DMS114 treated with DMSO at 0.1 percent for 48 hours (cell line): ENCODE data around the gene CIAO2B.
A peak's percentile ranks its signal among the peaks of the same experiment; 100 is the strongest.
"Not testable (repeated sequence)": the region's sequence is repeated elsewhere in the genome, so short reads cannot be mapped to it uniquely, and the experiment has no call there.

Experiments
- DNase-seq: peaks from one replicate; lab custom pipeline; 2025; ENCODE audit not compliant: unreplicated experiment; lab: John Stamatoyannopoulos, UW

The CIAO2B gene

GRCh38 chr16:66934138-66934838 is at the start of gene CIAO2B:
CIAO2B (minus strand) TSS chr16:66934402; CDS start chr16:66934364, 38 bp downstream.
- peak; percentile 73 for DNase-seq

GRCh38 chr16:66983033-66983432 is 48.8 kb upstream of the CIAO2B start:
- no peak for DNase-seq

GRCh38 chr16:66979011-66979717 is 45.0 kb upstream of the CIAO2B start:
- DNase-seq = no peak

DNA sequence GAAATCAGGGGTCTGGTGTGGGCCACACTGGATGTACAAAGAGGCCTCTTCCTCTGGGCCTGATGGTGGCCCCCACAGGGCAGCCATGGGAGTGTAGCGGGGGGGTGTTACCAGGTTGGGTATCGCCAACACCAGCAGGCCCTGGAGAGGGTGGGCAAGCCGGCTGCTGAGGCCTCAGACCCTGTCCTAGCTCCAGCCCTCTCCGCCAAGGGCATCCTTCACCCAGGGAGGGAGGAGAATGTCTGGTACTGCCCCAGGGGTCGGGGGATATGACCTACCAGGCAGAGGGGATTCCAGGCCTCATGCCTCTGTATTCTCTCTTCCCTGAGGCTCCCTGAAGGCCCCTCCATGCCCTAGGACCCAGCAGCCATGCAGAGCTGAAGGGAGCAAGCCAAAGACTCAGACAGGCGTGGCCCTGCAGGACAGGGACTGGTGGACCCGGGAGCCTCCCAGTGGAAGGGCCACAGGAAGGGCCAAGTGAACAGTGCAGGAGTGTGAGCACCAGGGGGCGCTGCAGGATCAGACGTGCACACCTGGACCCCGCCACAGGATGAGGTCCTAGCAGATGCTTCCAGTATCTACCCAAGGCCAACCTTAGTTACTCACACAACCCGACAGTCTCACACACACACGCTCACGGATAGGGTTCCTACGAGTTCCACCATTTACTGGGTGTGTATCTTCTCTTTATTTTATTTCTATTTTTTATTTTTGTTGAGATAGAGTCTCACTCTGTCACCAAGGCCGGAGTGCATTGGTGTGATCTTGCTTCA is 43.3 kb upstream of the CIAO2B start:
- DNase-seq = peak; percentile 80

GRCh38 chr16:66976746-66977145 is 42.5 kb upstream of the CIAO2B start:
- DNase-seq = no peak

DNA sequence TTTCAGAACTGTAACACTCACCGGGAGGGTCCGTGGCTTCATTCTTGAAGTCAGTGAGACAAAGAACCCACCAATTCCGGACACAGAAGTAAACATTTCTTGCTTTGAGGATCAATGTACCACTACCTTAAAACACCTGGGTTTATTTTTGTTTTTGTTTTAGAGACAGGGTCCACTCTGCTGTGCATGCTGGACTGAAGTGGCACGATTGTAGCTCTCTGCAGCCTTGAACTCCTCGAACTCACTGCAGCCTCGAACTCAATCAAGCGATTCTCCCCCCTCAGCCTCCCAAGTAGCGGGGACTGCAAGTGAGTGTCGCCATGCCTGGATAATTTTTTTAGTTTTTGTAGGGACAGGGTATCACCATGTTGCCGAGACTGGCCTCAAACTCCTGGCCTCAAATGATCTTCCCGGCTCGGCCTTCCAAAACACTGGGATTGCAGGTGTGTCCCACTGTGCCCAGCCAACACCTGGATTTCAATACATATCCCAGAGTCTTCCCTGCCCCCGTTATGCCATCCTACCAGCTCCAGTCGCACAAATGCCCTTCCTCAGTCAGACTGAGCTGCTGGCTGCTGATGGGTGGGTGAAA is 41.2 kb upstream of the CIAO2B start:
- no peak for DNase-seq

DNA sequence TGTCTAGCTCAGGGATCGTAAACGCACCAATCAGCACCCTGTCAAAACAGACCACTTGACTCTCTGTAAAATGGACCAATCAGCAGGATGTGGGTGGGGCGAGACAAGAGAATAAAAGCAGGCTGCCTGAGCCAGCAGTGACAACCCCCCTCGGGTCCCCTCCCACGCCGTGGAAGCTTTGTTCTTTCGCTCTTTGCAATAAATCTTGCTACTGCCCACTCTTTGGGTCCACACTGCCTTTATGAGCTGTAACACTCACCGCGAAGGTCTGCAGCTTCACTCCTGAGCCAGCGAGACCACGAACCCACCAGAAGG is 40.7 kb upstream of the CIAO2B start:
- DNase-seq = not testable (repeated sequence)

DNA sequence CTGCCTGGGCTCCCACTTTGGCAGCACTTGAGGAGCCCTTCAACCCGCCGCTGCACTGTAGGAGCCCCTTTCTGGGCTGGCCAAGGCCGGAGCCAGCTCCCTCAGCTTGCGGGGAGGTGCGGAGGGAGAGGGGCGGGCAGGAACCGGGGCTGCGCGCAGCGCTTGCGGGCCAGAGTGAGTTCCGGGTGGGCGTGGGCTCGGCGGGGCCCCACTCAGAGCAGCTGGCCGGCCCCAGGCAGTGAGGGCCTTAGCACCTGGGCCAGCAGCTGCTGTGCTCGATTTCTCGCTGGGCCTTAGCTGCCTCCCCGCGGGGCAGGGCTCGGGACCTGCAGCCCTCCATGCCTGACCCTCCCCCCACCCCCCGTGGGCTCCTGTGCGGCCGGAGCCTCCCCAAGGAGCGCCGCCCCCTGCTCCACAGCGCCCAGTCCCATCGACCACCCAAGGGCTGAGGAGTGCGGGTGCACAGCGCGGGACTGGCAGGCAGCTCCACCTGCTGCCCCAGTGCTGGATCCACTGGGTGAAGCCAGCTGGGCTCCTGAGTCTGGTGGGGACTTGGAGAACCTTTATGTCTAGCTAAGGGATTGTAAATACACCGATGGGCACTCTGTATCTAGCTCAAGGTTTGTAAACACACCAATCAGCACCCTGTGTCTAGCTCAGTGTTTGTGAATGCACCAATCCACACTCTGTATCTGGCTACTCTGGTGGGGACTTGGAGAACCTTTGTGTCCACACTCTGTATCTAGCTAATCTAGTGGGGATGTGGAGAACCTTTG is 40.1 kb upstream of the CIAO2B start:
- not testable (repeated sequence) for DNase-seq

- no peak for DNase-seq
Measured at GRCh38 chr16:66973716-66974115, 39.5 kb upstream of the CIAO2B start.

- no peak for DNase-seq
Measured at GRCh38 chr16:66972983-66973382, 38.8 kb upstream of the CIAO2B start.

GRCh38 chr16:66970775-66971720 is 36.8 kb upstream of the CIAO2B start:
- DNase-seq = no peak

- no peak for DNase-seq
Measured at GRCh38 chr16:66968847-66969246, 34.6 kb upstream of the CIAO2B start.

DNA sequence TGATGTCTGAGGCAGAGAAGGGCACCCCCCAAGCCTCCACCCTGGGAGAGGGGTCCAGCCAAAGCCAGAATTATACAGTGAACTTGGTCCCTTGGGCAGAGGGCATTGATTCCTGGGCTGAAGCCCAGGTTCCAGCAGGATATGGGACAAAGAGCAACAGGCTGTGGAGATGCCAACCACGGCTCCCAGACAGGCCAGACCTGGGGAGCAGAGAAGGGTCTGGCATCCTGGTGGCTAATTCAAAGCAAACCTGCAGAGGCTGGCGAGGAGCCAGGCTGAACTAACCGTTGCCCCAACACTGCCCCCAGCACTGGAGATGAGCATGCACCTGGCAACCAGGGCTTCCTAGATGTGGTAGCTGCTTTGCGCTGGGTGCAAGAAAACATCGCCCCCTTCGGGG is 29.8 kb upstream of the CIAO2B start:
- no peak for DNase-seq

GRCh38 chr16:66961914-66962313 is 27.7 kb upstream of the CIAO2B start:
- no peak for DNase-seq

DNA sequence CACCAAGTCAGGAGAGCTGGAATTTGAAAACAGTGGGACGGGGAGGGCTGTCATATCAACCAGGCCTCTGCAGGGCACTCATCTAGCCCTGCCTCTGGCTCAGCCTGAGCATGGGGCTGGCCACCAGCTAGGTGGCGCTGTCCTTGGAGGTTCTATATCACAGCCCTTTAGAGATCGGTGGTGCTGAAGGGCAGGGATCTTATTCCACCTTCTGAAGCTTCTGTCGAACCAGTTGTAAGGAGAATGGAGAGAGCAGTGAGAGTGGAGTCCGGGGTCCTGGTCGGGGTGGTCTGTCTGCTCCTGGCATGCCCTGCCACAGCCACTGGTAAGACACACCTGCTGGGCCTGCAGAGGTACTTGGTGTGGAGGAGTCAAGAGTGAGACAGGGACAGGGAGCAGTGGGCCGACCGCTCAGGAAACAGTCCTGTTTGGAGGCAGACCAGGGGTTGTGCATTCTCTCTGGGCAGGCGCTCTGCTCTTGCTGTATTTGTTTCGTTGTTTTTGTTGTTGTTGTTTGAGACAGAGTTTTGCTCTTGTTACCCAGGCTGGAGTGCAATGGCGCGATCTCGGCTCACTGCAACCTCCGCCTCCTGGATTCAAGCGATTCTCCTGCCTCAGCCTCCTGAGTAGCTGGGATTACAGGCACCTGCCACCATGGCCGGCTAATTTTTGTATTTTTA is 27.0 kb upstream of the CIAO2B start, which contains the start of gene CES3:
CES3 (plus strand) TSS at position 202 of the 680 bp plus-strand sequence; CDS start at position 244, 42 bp downstream.
- peak; percentile 50 for DNase-seq

DNA sequence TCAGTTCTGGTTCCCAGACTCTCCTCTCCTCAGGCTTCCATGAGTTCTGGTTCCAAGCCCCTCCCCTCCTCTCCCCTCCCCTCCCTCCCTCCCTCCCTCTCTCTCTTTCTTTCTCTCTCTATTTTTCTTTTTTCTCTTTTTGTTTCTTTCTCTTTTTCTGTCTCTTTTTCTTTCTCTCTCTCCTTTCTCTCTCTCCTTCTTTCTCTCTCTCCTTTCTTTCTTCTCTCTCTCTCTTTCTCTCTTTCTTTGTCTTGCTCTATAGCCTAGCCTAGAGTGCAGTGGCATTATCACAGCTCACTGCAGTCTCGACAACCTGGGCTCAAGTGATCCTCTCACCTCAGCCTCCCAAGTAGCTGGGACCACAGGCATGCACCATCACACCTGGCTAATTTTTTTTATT is 26.1 kb upstream of the CIAO2B start:
- no peak for DNase-seq

GRCh38 chr16:66959704-66960161 is 25.5 kb upstream of the CIAO2B start:
- DNase-seq = no peak

DNA sequence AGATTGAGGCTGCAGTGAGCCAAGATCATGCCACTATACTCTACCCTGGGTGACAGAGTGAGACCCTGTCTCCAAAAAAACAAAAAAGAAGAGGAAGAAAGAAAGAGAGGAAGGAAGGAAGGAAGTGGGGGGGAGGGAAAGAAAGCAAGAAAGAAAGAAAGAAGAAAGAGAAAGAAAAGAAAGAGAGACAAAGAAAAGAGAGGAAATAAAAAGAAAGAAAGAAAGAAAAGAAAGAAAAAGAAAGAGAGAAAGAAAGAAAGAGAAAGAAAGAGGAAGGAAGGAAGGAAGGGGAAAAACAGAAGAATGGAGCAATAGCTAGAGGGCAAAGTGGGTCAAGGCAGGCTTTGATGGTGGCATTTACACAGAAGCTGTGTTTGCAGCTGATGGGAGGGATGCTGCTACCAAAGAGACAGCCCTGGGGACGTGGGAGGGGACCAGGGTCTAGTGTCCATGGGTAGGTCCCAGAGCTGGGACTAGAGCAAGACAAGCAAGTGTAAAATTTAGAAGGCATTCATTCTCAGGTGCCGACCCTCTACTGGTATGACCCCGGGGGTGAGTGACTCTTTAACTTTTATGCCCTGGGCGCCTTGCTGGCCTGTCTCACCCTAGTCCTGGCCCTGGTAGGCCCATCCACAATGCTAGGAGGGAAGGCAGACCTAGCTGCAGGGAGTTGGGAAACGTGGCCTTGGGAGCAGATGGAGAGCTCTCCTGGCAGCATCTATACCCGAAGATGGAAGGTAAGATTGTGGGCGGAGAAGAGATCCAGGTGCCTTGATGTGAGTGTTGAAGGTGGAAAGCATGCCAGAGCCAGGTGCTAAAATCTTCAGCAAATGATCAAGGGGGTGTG is 24.9 kb upstream of the CIAO2B start:
- DNase-seq = no peak
